HG03565 (cell line): ENCODE measurements around the gene FARP1.

ENCODE experiments used
- ATAC-seq: cut with Tn5 transposase; IDR thresholded peaks from one replicate; pipeline ENCODE4 v1.9.1; 2021; ENCODE audit warnings: mild to moderate bottlenecking, moderate library complexity; ENCODE audit not compliant: unreplicated experiment

The FARP1 gene

GRCh38 chr13:98172590-98173422, 29.9 kb downstream of the FARP1 start:
- no peak for ATAC-seq

GRCh38 chr13:98173431-98174152, 30.7 kb downstream of the FARP1 start:
- ATAC-seq: no peak

GRCh38 chr13:98174307-98174706, 31.4 kb downstream of the FARP1 start:
- ATAC-seq: no peak

GRCh38 chr13:98175043-98175442, 32.1 kb downstream of the FARP1 start:
- ATAC-seq: no peak

GRCh38 chr13:98175823-98176222, 32.9 kb downstream of the FARP1 start:
- no peak for ATAC-seq

GRCh38 chr13:98176777-98177608, 34.1 kb downstream of the FARP1 start, which contains the start of gene RNF113B:
TSS of gene RNF113B (minus strand) at chr13:98177269. CDS start at chr13:98177236, 33 bp downstream.
- no peak for ATAC-seq

GRCh38 chr13:98180092-98180491, 37.2 kb downstream of the FARP1 start:
- ATAC-seq: no peak

- ATAC-seq: no peak
Measured at GRCh38 chr13:98181111-98181815, 38.4 kb downstream of the FARP1 start.

- no peak for ATAC-seq
Measured at GRCh38 chr13:98182153-98182552, 39.3 kb downstream of the FARP1 start.

- ATAC-seq: no peak
Measured at GRCh38 chr13:98182589-98182988, 39.7 kb downstream of the FARP1 start.

GRCh38 chr13:98184792-98185191, 41.9 kb downstream of the FARP1 start:
- ATAC-seq: no peak

- no peak for ATAC-seq
Measured at GRCh38 chr13:98187155-98187964, 44.5 kb downstream of the FARP1 start.

- ATAC-seq: no peak
Measured at GRCh38 chr13:98187965-98188261, 45.0 kb downstream of the FARP1 start.

GRCh38 chr13:98188544-98189166, 45.8 kb downstream of the FARP1 start:
- ATAC-seq: no peak

- ATAC-seq: no peak
Measured at GRCh38 chr13:98189841-98190505, 47.1 kb downstream of the FARP1 start.

- ATAC-seq: no peak
Measured at GRCh38 chr13:98190889-98191444, 48.1 kb downstream of the FARP1 start.

GRCh38 chr13:98192008-98192407, 49.1 kb downstream of the FARP1 start:
- no peak for ATAC-seq

- ATAC-seq: no peak
Measured at GRCh38 chr13:98195054-98195791, 52.3 kb downstream of the FARP1 start.
